Endodermal cell (in vitro differentiated cells): ENCODE measurements around the gene KRT34. TPM values are rescaled to one million over a fixed set of nuclear protein-coding genes. Genes with fewer than 3 reads are reported as not detected.

ENCODE experiments used
- DNase-seq: peaks from one replicate; pipeline ENCODE4 v3.0.0-alpha.2; 2017
- H3K27ac ChIP-seq: 2 replicates; pipeline ENCODE4 v1.5.1; 2013; ENCODE audit warnings: mild to moderate bottlenecking, low read depth, low read length, moderate library complexity
- H3K27me3 ChIP-seq: 2 replicates; pipeline ENCODE4 v1.6.1; 2013; ENCODE audit warnings: mild to moderate bottlenecking, low read length, moderate library complexity; ENCODE audit not compliant: insufficient read depth, control insufficient read depth, poor library complexity, severe bottlenecking
- H3K36me3 ChIP-seq: 2 replicates; pipeline ENCODE4 v1.7.0; 2013; ENCODE audit warnings: mild to moderate bottlenecking, low read length, moderate library complexity; ENCODE audit not compliant: control insufficient read depth, insufficient read depth
- H3K4me1 ChIP-seq: one replicate; pipeline ENCODE4 v1.7.0; 2013; ENCODE audit warnings: low read length; ENCODE audit not compliant: control insufficient read depth, insufficient read depth
- H3K4me3 ChIP-seq: 2 replicates; pipeline ENCODE4 v1.5.1; 2013; ENCODE audit warnings: mild to moderate bottlenecking, low read length, moderate library complexity
- H3K9ac ChIP-seq: 2 replicates; pipeline ENCODE4 v1.6.1; 2013; ENCODE audit warnings: mild to moderate bottlenecking, low read length, moderate library complexity; ENCODE audit not compliant: poor library complexity, severe bottlenecking; ENCODE audit errors: extremely low read depth
- H3K9me3 ChIP-seq: 2 replicates; pipeline ENCODE4 v1.6.1; 2013; ENCODE audit warnings: mild to moderate bottlenecking, low read length, moderate library complexity; ENCODE audit not compliant: control insufficient read depth
- H3K27ac Mint-ChIP-seq: 2 replicates; pipeline ENCODE4 v1.8.0; 2020; ENCODE audit warnings: mixed read lengths
- H3K27me3 Mint-ChIP-seq: 2 replicates; pipeline ENCODE4 v1.8.0; 2021; ENCODE audit warnings: mild to moderate bottlenecking, mixed read lengths; ENCODE audit not compliant: insufficient read depth
- H3K36me3 Mint-ChIP-seq: 2 replicates; pipeline ENCODE4 v1.8.0; 2020; ENCODE audit warnings: low read depth, mixed read lengths
- H3K4me1 Mint-ChIP-seq: 2 replicates; pipeline ENCODE4 v1.8.0; 2020; ENCODE audit warnings: mixed read lengths
- H3K4me3 Mint-ChIP-seq: 2 replicates; pipeline ENCODE4 v1.8.0; 2020; ENCODE audit warnings: mild to moderate bottlenecking, moderate library complexity, mixed read lengths
- H3K9me3 Mint-ChIP-seq: 2 replicates; pipeline ENCODE4 v1.8.0; 2020; ENCODE audit warnings: mild to moderate bottlenecking, mixed read lengths
- WGBS, 2 experiments: methylation state at CpG; one replicate each; pipeline versions ENCODE4 v1.1.5 to v1.1.7; 2013; ENCODE audit warnings: missing lambda C conversion rate in 2 of 2, mixed read lengths in 1 of 2; ENCODE audit not compliant: insufficient coverage in 1 of 2, insufficient read length in 1 of 2; 5-methylcytosine and 5-hydroxymethylcytosine counted together
- total RNA-seq, 2 donors: library from RNA; stranded (reverse); fragmentation: NEBNext Ultra II Directional in 1 of 2; extraction: Animal tissue kit (Norgen Biotek cat#: 25700) in 1 of 2; gene quantifications; 2 replicates in 1 of 2; 3 replicates in 1 of 2; pipeline ENCODE4 v1.2.1, GENCODE V29; 2021
- TF ChIP-seq, protein P1 (sequence below): fragments of 200-600 bp; sonication (generic); conservative IDR thresholded peaks from 2 replicates; pipeline ENCODE4 v1.5.0; 2021; ENCODE audit warnings: antibody characterized with exemption, mild to moderate bottlenecking

Gene KRT34
- total RNA-seq, 2 donors from 2014 or later = not detected

DNA sequence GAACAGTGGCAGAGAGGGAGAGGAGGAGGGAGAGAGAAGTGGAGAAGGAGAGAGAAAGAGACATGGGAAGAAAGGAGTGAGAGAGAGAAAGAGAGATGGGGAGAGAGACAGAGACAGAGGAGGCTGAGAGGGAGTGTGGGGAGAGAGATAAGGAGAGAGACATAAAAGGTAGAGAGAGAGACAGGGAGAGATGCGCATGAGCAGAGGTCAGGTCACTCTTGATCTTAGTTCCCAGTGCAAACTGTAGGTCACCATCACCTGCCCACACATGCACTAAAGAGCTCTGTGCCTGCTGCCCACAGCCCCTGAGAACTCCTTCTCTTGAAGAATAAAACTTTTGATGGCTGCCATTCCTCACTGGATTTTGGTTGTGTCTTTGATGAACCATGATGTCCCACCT is 46.4 kb downstream of the KRT34 start:
- Mint-ChIP-seq H3K36me3 (no peaks in the 10 kb centered on the region), H3K4me3 (no peak overlapping the region), H3K4me1 (peaks cover 16% of the 10 kb centered on the region), H3K27ac (no peak overlapping the region), H3K9me3 (peaks cover 17% of the 10 kb centered on the region), H3K27me3 (peaks cover 6% of the 10 kb centered on the region)
- H3K9ac ChIP-seq = no peak overlapping the region
- H3K36me3 ChIP-seq = no peaks in the 10 kb centered on the region
- H3K4me3 ChIP-seq = no peak overlapping the region
- H3K9me3 ChIP-seq = no peaks in the 10 kb centered on the region
- no peaks in the 10 kb centered on the region for H3K27me3 ChIP-seq
- TF ChIP-seq, protein P1, sequence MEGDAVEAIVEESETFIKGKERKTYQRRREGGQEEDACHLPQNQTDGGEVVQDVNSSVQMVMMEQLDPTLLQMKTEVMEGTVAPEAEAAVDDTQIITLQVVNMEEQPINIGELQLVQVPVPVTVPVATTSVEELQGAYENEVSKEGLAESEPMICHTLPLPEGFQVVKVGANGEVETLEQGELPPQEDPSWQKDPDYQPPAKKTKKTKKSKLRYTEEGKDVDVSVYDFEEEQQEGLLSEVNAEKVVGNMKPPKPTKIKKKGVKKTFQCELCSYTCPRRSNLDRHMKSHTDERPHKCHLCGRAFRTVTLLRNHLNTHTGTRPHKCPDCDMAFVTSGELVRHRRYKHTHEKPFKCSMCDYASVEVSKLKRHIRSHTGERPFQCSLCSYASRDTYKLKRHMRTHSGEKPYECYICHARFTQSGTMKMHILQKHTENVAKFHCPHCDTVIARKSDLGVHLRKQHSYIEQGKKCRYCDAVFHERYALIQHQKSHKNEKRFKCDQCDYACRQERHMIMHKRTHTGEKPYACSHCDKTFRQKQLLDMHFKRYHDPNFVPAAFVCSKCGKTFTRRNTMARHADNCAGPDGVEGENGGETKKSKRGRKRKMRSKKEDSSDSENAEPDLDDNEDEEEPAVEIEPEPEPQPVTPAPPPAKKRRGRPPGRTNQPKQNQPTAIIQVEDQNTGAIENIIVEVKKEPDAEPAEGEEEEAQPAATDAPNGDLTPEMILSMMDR = no peak
- 100% methylated on average over 1 of the region's 1 CpG for WGBS, 2 experiments
- DNase-seq = no peak
- H3K4me1 ChIP-seq = peaks cover 4% of the 10 kb centered on the region
- H3K27ac ChIP-seq = no peak overlapping the region

DNA sequence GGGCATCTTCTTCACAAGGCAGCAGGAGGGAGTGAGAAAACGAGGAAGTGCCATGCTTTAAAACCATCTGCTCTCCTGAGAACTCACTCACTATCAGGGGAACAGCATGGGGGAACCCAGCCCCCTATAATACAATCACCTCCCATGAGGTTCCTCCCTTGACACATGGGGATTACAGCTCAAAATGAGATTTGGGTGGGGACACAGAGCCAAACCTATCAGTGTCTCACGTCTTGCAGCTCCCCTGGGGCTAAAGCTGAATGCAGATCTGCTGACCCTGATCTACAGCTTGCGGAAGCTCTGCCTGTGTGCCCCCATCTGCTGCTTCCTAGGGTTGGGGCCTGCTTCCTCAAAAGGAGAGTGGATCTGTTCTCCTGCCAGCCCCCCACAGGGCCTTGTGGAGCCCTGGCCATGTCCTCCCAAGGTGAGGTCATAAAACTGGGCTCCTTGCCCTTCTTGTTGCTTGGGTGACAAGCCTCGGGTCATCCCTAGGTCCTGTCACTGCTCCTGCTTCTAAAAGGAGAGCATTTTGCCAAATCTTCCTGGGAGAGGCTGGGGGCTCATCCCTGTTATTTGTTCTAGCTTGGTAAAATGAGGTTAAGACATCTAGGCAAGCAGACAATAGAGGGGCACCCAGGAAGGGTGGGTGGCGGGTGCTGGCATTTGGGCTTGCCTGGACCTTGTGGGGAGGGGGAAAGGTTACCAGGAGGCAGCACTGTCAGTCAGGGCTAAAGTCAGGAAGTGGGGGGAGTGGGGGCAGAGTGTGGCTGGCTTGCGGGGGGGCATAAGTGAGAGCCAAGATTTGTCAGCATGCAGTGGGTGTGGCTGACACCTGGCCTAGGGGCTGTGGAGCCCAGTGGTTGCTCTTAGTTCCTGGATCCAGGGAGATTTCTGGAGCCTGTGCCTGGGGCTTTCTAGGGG is 47.5 kb downstream of the KRT34 start:
- H3K4me1 ChIP-seq = peaks cover 4% of the 10 kb centered on the region
- H3K9me3 Mint-ChIP-seq = peaks cover 15% of the 10 kb centered on the region
- no peak overlapping the region for H3K4me3 Mint-ChIP-seq

DNA sequence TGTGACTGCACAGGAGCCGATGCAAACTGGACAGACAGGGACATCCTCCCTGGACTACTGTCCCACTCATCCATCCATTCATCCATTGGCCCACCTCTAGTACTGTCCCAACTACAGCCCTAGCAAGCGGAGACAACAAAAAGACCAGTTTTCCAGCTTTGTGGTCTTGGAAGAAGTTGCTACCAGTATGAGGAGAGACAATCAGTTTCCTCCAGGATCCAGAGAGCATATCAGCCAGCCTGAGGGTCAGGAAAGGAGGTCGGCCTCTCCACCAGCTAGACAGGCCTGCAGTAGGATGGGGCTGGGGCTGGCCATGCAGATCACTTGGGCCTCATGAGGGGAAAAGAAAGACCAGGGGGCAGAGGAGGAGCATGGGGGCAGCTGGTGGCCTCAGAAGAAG is 48.3 kb downstream of the KRT34 start:
- Mint-ChIP-seq H3K4me1 (peaks cover 16% of the 10 kb centered on the region), H3K36me3 (no peaks in the 10 kb centered on the region), H3K4me3 (no peak overlapping the region), H3K9me3 (peaks cover 15% of the 10 kb centered on the region), H3K27ac (no peak overlapping the region), H3K27me3 (peaks cover 4% of the 10 kb centered on the region)
- Histone ChIP-seq H3K9me3 (no peaks in the 10 kb centered on the region), H3K27me3 (no peaks in the 10 kb centered on the region), H3K9ac (no peak overlapping the region), H3K36me3 (no peaks in the 10 kb centered on the region), H3K4me3 (no peak overlapping the region), H3K4me1 (peaks cover 4% of the 10 kb centered on the region), H3K27ac (no peak overlapping the region)
- 86 to 90% methylated on average over 1 to 3 of the region's 3 CpGs for WGBS, 2 experiments
- DNase-seq = peak; percentile 42
- TF ChIP-seq, protein P1 = no peak

More for the DNA sequence above, 47.5 kb downstream of the KRT34 start:
- Histone ChIP-seq H3K9me3 (no peaks in the 10 kb centered on the region), H3K27ac (no peak overlapping the region), H3K9ac (no peak overlapping the region), H3K27me3 (no peaks in the 10 kb centered on the region), H3K4me3 (no peak overlapping the region), H3K36me3 (no peaks in the 10 kb centered on the region)
- WGBS, 2 experiments = 42 to 59% methylated on average over 3 to 6 of the region's 6 CpGs
- Mint-ChIP-seq H3K27me3 (peaks cover 4% of the 10 kb centered on the region), H3K27ac (peak overlapping the region; percentile 39), H3K36me3 (no peaks in the 10 kb centered on the region), H3K4me1 (peaks cover 16% of the 10 kb centered on the region)
- peak; percentile 82 for DNase-seq
- TF ChIP-seq, protein P1 = no peak
